GM21367 (cell line): ENCODE measurements around the gene PHACTR2.
"Not testable (repeated sequence)": the region's sequence is repeated elsewhere in the genome, so short reads cannot be mapped to it uniquely, and the experiment has no call there.

Experiments used
- ATAC-seq: cut with Tn5 transposase; IDR thresholded peaks from one replicate; pipeline ENCODE4 v1.9.1; 2021; ENCODE audit not compliant: unreplicated experiment

PHACTR2 gene

GRCh38 chr6:143758551-143758950 lies 80.8 kb downstream of the PHACTR2 start:
- no peak for ATAC-seq

- ATAC-seq, result no peak
Observed at GRCh38 chr6:143759666-143760065, 81.9 kb downstream of the PHACTR2 start.

GRCh38 chr6:143761074-143761473 lies 83.3 kb downstream of the PHACTR2 start:
- ATAC-seq, result no peak

GRCh38 chr6:143762126-143762525 lies 84.4 kb downstream of the PHACTR2 start:
- ATAC-seq, result no peak

- no peak for ATAC-seq
Observed at GRCh38 chr6:143765422-143766184, 87.8 kb downstream of the PHACTR2 start.

GRCh38 chr6:143766185-143766553 lies 88.4 kb downstream of the PHACTR2 start:
- ATAC-seq, result no peak

- ATAC-seq, result no peak
Observed at GRCh38 chr6:143767433-143767832, 89.7 kb downstream of the PHACTR2 start.

GRCh38 chr6:143772116-143773086 lies 94.6 kb downstream of the PHACTR2 start:
- no peak for ATAC-seq

- ATAC-seq, result no peak
Observed at GRCh38 chr6:143773506-143774150, 95.9 kb downstream of the PHACTR2 start.

GRCh38 chr6:143774347-143774746 lies 96.6 kb downstream of the PHACTR2 start:
- no peak for ATAC-seq

- no peak for ATAC-seq
Observed at GRCh38 chr6:143775336-143775735, 97.6 kb downstream of the PHACTR2 start.

GRCh38 chr6:143778926-143779325 lies 101.2 kb downstream of the PHACTR2 start:
- no peak for ATAC-seq

GRCh38 chr6:143782481-143782880 lies 104.7 kb downstream of the PHACTR2 start:
- ATAC-seq, result no peak

- no peak for ATAC-seq
Observed at GRCh38 chr6:143783077-143783476, 105.3 kb downstream of the PHACTR2 start.

GRCh38 chr6:143784316-143784715 lies 106.6 kb downstream of the PHACTR2 start:
- ATAC-seq, result no peak

- ATAC-seq, result not testable (repeated sequence)
Observed at GRCh38 chr6:143786371-143786770, 108.6 kb downstream of the PHACTR2 start.

- no peak for ATAC-seq
Observed at GRCh38 chr6:143792402-143793279, 114.9 kb downstream of the PHACTR2 start.

- ATAC-seq, result no peak
Observed at GRCh38 chr6:143793280-143793619, 115.5 kb downstream of the PHACTR2 start.

- ATAC-seq, result not testable (repeated sequence)
Observed at GRCh38 chr6:143796551-143796950, 118.8 kb downstream of the PHACTR2 start.

- ATAC-seq, result not testable (repeated sequence)
Observed at GRCh38 chr6:143798487-143798886, 120.7 kb downstream of the PHACTR2 start.
